Osteocyte (in vitro differentiated cells): ENCODE results near the gene TFF2. TPM values are rescaled to one million over a fixed set of nuclear protein-coding genes. Genes with fewer than 3 reads are reported as not detected.

ENCODE experiments used
- DNase-seq: peaks from one replicate; pipeline ENCODE4 v3.0.0; 2021; ENCODE audit warnings: mixed read lengths; ENCODE audit not compliant: unreplicated experiment; ENCODE audit errors: extremely low spot score
- H3K27ac Mint-ChIP-seq: one replicate; pipeline ENCODE4 v1.8.0; 2021; ENCODE audit warnings: mild to moderate bottlenecking, mixed read lengths; ENCODE audit not compliant: unreplicated experiment
- H3K27me3 Mint-ChIP-seq: one replicate; pipeline ENCODE4 v1.8.0; 2021; ENCODE audit warnings: mixed read lengths; ENCODE audit not compliant: unreplicated experiment
- H3K36me3 Mint-ChIP-seq: one replicate; pipeline ENCODE4 v1.8.0; 2021; ENCODE audit warnings: mixed read lengths; ENCODE audit not compliant: unreplicated experiment
- H3K4me1 Mint-ChIP-seq: one replicate; pipeline ENCODE4 v1.8.0; 2021; ENCODE audit warnings: mixed read lengths; ENCODE audit not compliant: unreplicated experiment
- H3K4me3 Mint-ChIP-seq: one replicate; pipeline ENCODE4 v1.8.0; 2021; ENCODE audit warnings: mild to moderate bottlenecking, moderate library complexity, mixed read lengths; ENCODE audit not compliant: unreplicated experiment
- H3K9me3 Mint-ChIP-seq: one replicate; pipeline ENCODE4 v1.8.0; 2021; ENCODE audit warnings: mixed read lengths; ENCODE audit not compliant: unreplicated experiment
- CTCF ChIP-seq: fragments of 200-600 bp; sonication (generic); IDR thresholded peaks from 2 replicates; pipeline ENCODE4 v1.5.0; 2021; ENCODE audit warnings: antibody characterized with exemption, mild to moderate bottlenecking, moderate library complexity
- total RNA-seq: library from RNA; stranded (reverse); gene quantifications from 2 replicates; pipeline ENCODE4 v1.2.1, GENCODE V29; 2021

Gene TFF2
- total RNA-seq, 1 donor from 2014 or later: not detected

DNA sequence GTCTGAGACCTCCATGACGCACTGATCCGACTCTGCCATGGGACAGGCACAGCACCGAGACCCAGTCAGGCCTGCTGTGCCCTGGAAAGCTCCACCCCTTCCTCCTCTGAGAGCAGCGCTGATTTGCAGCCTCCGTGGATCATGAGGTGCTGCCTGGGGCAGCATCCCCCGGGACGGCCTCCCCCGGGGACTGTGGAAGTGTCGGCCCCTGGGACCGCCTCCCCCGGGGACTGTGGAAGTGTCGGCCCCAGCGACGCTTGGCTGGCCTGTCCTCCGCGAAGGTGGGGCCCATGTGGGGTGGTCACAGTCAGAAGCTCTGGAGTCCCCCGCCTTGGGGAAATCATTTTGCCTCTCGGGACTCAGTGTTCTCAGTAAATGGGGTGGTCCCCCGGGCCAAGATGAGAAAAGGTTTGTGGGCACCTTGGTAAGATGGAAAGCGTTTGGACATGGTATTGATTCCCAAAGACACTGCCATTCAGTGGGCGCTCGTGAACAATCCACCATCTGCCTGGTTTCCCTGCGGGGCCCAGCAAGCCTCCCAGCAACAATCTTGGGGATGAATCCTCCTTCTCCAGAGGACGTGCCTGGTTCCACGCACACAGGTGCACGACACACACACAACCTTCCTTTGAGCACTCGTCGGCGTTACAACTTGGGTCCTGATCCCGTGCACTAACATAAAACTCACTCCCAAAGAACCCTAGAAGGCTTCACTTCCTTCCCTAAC lies 3.0 kb downstream of the TFF2 start:
- peak; percentile 70 for DNase-seq
- no peak overlapping the region for H3K4me3 Mint-ChIP-seq
- no peaks in the 10 kb centered on the region for H3K36me3 Mint-ChIP-seq
- H3K4me1 Mint-ChIP-seq: no peaks in the 10 kb centered on the region
- H3K9me3 Mint-ChIP-seq: no peaks in the 10 kb centered on the region
- TF ChIP-seq CTCF: no peak
- no peak overlapping the region for H3K27ac Mint-ChIP-seq
- no peaks in the 10 kb centered on the region for H3K27me3 Mint-ChIP-seq

GRCh38 chr21:42346866-42347600 lies 3.8 kb downstream of the TFF2 start:
- no peaks in the 10 kb centered on the region for H3K4me1 Mint-ChIP-seq
- DNase-seq: peak; percentile 63

GRCh38 chr21:42346441-42346840 lies 4.4 kb downstream of the TFF2 start:
- Mint-ChIP-seq H3K27ac (no peak overlapping the region), H3K4me3 (no peak overlapping the region), H3K27me3 (no peaks in the 10 kb centered on the region), H3K36me3 (no peaks in the 10 kb centered on the region), H3K4me1 (no peaks in the 10 kb centered on the region), H3K9me3 (no peaks in the 10 kb centered on the region)
- TF ChIP-seq CTCF: no peak
- peak; percentile 38 for DNase-seq

More at GRCh38 chr21:42346866-42347600, 3.8 kb downstream of the TFF2 start:
- Mint-ChIP-seq H3K4me3 (no peak overlapping the region), H3K27me3 (no peaks in the 10 kb centered on the region), H3K9me3 (no peaks in the 10 kb centered on the region), H3K36me3 (no peaks in the 10 kb centered on the region), H3K27ac (no peak overlapping the region)
- no peak for TF ChIP-seq CTCF

- H3K27ac Mint-ChIP-seq: no peak overlapping the region
- no peak for DNase-seq
- H3K4me3 Mint-ChIP-seq: no peak overlapping the region
- H3K9me3 Mint-ChIP-seq: no peaks in the 10 kb centered on the region
- no peaks in the 10 kb centered on the region for H3K36me3 Mint-ChIP-seq
- H3K27me3 Mint-ChIP-seq: no peaks in the 10 kb centered on the region
- no peaks in the 10 kb centered on the region for H3K4me1 Mint-ChIP-seq
- no peak for TF ChIP-seq CTCF
Measured at GRCh38 chr21:42344631-42345030, 6.2 kb downstream of the TFF2 start.

DNA sequence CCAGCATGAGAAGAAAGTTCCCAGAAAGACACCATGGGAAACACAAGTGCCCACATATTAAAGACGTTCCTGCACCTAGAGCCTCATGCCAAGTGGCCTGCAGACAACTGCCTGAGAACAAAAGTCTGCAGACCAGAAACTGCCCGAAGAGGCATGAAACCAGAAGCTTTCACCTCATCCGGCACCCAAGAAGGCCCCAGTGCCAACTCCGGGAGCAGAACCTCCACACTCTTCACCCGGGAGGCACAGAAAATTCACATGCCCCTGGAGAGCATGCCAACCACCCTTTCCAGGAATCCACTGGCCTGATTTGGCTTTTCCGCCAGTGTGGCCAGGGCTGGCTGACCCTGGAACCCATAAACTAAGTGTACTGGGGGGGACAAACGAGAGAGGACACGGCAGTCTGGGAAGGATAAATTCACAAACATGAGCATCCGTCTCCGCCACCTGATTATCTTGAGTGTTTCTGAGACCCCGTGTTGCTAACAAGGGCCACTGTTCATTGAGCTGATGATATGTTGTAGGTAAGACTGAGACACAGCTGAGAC lies 6.8 kb downstream of the TFF2 start:
- Mint-ChIP-seq H3K36me3 (no peaks in the 10 kb centered on the region), H3K9me3 (no peaks in the 10 kb centered on the region), H3K4me3 (no peak overlapping the region), H3K4me1 (no peaks in the 10 kb centered on the region), H3K27ac (no peak overlapping the region), H3K27me3 (no peaks in the 10 kb centered on the region)
- peak; percentile 57 for DNase-seq
- TF ChIP-seq CTCF: no peak
